Measurements from ENCODE around the gene STK17A.

STK17A gene

DNA sequence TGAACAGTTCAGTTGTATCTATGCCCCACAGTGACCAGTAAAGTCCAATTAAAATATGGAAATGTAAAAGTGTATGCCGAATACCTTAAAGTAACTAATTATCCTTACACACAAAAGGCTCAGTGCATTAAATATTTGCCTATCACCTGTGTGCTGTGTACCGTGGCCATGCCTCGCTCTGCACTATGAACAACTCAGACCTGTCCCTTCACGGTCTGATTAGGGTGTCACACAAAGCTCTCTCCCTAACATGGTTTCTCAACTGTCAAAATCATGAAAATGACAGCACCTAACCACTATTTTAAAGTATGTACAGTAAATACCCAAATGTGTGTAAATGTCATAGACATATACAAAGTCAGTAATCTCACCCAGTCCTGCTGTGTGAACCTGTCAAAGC, 43.1 kb downstream of the STK17A start:
- ATAC-seq: peak; percentile 2; the same call in 2 of the 3 replicates
- TF ChIP-seq OSR1 (CRISPR knock-in tag; IDR thresholded peaks at IDR 0.05) (no peak), ZNF70 (CRISPR knock-in tag; IDR thresholded peaks at IDR 0.05) (no peak), ARNTL (CRISPR knock-in tag; IDR thresholded peaks at IDR 0.05; ENCODE audit: borderline replicate concordance, low read depth) (no peak), TOX (CRISPR knock-in tag; IDR thresholded peaks at IDR 0.05; ENCODE audit: borderline replicate concordance) (no peak), TCF4 (CRISPR knock-in tag; IDR thresholded peaks at IDR 0.05; ENCODE audit: borderline replicate concordance) (no peak), SNAI2 (CRISPR knock-in tag; IDR thresholded peaks at IDR 0.05) (no peak), RARB (CRISPR knock-in tag; IDR thresholded peaks at IDR 0.05) (no peak), ZNF8 (CRISPR knock-in tag; IDR thresholded peaks at IDR 0.05) (no peak), ZC3H10 (CRISPR knock-in tag; IDR thresholded peaks at IDR 0.05) (no peak), PPARA (CRISPR knock-in tag; IDR thresholded peaks at IDR 0.05; ENCODE audit: borderline replicate concordance) (no peak), GLIS3 (CRISPR knock-in tag; IDR thresholded peaks at IDR 0.05) (no peak), ISL1 (CRISPR knock-in tag; IDR thresholded peaks at IDR 0.05) (no peak), ZNF565 (CRISPR knock-in tag; conservative IDR thresholded peaks at IDR 0.05; ENCODE audit: low read depth) (no peak), ZFP3 (CRISPR knock-in tag; IDR thresholded peaks at IDR 0.05) (no peak), CSDC2 (CRISPR knock-in tag; IDR thresholded peaks at IDR 0.05) (no peak), BACH2 (CRISPR knock-in tag; IDR thresholded peaks at IDR 0.05; ENCODE audit: borderline replicate concordance) (no peak)
- TF ChIP-seq, protein P1, sequence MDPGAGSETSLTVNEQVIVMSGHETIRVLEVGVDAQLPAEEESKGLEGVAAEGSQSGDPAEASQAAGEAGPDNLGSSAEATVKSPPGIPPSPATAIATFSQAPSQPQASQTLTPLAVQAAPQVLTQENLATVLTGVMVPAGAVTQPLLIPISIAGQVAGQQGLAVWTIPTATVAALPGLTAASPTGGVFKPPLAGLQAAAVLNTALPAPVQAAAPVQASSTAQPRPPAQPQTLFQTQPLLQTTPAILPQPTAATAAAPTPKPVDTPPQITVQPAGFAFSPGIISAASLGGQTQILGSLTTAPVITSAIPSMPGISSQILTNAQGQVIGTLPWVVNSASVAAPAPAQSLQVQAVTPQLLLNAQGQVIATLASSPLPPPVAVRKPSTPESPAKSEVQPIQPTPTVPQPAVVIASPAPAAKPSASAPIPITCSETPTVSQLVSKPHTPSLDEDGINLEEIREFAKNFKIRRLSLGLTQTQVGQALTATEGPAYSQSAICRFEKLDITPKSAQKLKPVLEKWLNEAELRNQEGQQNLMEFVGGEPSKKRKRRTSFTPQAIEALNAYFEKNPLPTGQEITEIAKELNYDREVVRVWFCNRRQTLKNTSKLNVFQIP (CRISPR knock-in tag; IDR thresholded peaks at IDR 0.05; ENCODE audit: borderline replicate concordance, low read depth): no peak
- TF ChIP-seq, protein P2, sequence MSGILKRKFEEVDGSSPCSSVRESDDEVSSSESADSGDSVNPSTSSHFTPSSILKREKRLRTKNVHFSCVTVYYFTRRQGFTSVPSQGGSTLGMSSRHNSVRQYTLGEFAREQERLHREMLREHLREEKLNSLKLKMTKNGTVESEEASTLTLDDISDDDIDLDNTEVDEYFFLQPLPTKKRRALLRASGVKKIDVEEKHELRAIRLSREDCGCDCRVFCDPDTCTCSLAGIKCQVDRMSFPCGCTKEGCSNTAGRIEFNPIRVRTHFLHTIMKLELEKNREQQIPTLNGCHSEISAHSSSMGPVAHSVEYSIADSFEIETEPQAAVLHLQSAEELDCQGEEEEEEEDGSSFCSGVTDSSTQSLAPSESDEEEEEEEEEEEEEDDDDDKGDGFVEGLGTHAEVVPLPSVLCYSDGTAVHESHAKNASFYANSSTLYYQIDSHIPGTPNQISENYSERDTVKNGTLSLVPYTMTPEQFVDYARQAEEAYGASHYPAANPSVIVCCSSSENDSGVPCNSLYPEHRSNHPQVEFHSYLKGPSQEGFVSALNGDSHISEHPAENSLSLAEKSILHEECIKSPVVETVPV (CRISPR knock-in tag; IDR thresholded peaks at IDR 0.05): no peak
- TF ChIP-seq, protein P3, sequence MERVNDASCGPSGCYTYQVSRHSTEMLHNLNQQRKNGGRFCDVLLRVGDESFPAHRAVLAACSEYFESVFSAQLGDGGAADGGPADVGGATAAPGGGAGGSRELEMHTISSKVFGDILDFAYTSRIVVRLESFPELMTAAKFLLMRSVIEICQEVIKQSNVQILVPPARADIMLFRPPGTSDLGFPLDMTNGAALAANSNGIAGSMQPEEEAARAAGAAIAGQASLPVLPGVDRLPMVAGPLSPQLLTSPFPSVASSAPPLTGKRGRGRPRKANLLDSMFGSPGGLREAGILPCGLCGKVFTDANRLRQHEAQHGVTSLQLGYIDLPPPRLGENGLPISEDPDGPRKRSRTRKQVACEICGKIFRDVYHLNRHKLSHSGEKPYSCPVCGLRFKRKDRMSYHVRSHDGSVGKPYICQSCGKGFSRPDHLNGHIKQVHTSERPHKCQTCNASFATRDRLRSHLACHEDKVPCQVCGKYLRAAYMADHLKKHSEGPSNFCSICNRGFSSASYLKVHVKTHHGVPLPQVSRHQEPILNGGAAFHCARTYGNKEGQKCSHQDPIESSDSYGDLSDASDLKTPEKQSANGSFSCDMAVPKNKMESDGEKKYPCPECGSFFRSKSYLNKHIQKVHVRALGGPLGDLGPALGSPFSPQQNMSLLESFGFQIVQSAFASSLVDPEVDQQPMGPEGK (CRISPR knock-in tag; IDR thresholded peaks at IDR 0.05; ENCODE audit: borderline replicate concordance): no peak
- TF ChIP-seq, protein P4, sequence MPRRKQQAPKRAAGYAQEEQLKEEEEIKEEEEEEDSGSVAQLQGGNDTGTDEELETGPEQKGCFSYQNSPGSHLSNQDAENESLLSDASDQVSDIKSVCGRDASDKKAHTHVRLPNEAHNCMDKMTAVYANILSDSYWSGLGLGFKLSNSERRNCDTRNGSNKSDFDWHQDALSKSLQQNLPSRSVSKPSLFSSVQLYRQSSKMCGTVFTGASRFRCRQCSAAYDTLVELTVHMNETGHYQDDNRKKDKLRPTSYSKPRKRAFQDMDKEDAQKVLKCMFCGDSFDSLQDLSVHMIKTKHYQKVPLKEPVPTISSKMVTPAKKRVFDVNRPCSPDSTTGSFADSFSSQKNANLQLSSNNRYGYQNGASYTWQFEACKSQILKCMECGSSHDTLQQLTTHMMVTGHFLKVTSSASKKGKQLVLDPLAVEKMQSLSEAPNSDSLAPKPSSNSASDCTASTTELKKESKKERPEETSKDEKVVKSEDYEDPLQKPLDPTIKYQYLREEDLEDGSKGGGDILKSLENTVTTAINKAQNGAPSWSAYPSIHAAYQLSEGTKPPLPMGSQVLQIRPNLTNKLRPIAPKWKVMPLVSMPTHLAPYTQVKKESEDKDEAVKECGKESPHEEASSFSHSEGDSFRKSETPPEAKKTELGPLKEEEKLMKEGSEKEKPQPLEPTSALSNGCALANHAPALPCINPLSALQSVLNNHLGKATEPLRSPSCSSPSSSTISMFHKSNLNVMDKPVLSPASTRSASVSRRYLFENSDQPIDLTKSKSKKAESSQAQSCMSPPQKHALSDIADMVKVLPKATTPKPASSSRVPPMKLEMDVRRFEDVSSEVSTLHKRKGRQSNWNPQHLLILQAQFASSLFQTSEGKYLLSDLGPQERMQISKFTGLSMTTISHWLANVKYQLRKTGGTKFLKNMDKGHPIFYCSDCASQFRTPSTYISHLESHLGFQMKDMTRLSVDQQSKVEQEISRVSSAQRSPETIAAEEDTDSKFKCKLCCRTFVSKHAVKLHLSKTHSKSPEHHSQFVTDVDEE (CRISPR knock-in tag; IDR thresholded peaks at IDR 0.05): no peak

DNA sequence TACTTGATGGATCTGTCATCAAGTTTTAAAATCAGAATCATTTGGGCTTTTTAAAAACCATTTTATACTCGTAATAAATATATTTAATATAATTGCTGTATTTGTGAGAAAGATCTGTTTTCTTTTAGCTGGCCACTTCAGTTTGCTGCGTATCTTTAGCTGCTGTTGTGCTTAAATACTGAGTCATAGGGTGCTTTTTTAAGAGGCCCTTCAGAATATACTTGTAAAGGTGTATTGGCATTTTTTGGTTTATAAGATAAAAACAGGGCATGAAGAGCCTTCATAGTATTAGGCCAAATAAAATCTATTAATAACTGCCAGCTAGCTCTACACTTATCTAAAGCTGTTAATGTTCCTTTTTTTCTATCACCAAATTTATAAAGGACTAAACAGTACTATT, 43.8 kb downstream of the STK17A start:
- no peak for TF ChIP-seq ZNF8 (CRISPR knock-in tag; IDR thresholded peaks at IDR 0.05)
- TF ChIP-seq, protein P1 (CRISPR knock-in tag; IDR thresholded peaks at IDR 0.05; ENCODE audit: borderline replicate concordance, low read depth): no peak
- TF ChIP-seq CSDC2 (CRISPR knock-in tag; IDR thresholded peaks at IDR 0.05): no peak
- TF ChIP-seq ZFP3 (CRISPR knock-in tag; IDR thresholded peaks at IDR 0.05): no peak
- no peak for ATAC-seq

DNA sequence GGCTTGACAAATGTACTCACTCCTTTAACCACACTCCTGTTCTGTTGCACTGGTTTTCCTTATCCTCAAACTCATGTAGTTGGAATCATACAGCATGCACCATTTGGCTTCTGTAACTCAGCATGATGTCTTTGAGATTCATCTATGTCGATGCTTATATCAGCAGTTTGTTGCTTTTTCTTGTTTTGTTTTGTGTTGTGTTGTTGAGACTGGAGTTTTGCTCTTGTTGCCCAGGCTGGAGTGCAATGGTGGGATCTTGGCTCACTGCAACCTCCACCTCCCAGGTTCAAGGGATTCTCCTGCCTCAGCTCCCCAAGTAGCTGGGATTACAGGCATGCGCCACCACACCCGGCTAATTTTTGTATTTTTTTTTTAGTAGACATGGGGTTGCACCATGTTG, 44.9 kb downstream of the STK17A start:
- 0 out of 3 replicates have a peak, but pooled peaks have one; percentile 3 for ATAC-seq

Measured in SK-N-SH treated with all-trans-retinoic acid at 6 μM for 48 hours (cell line).